GM12878 (cell line): ENCODE results near the gene CELSR2.

Experiments
- BHLHE40 ChIP-seq, 2 experiments: fragments of 450-650 bp in 1 of 2; IDR thresholded peaks; 2 replicates each; pipeline ENCODE4 v1.6.1; 2011 to 2017; ENCODE audit warnings: low read depth in 2 of 2, borderline replicate concordance in 1 of 2, improper control_type of control experiment in 1 of 2, low read length in 1 of 2, mild to moderate bottlenecking in 1 of 2
- BRCA1 ChIP-seq: IDR thresholded peaks from 2 replicates; pipeline ENCODE4 v1.6.1; 2011; ENCODE audit warnings: low read depth, low read length, improper control_type of control experiment
- CBFB ChIP-seq: IDR thresholded peaks from 2 replicates; pipeline ENCODE4 v1.6.1; 2016; ENCODE audit warnings: antibody characterized with exemption, low read depth
- HCFC1 ChIP-seq: fragments of 150-350 bp; IDR thresholded peaks from 2 replicates; pipeline ENCODE4 v1.6.1; 2014; ENCODE audit warnings: low read length
- JUNB ChIP-seq: IDR thresholded peaks from 2 replicates; pipeline ENCODE4 v1.6.1; 2016; ENCODE audit warnings: antibody characterized with exemption, mild to moderate bottlenecking
- MTA2 ChIP-seq: fragments of 450-650 bp; IDR thresholded peaks from 2 replicates; pipeline ENCODE4 v1.6.1; 2016; ENCODE audit warnings: low read depth, mild to moderate bottlenecking, moderate library complexity
- POLR2A ChIP-seq: IDR thresholded peaks from 2 replicates; pipeline ENCODE4 v1.6.1; 2011; ENCODE audit warnings: low read depth, mild to moderate bottlenecking, low read length
- RFX5 ChIP-seq: IDR thresholded peaks from 2 replicates; pipeline ENCODE4 v1.6.1; 2011; ENCODE audit warnings: low read depth, low read length, improper control_type of control experiment
- SMC3 ChIP-seq: IDR thresholded peaks from 2 replicates; pipeline ENCODE4 v1.6.1; 2011; ENCODE audit warnings: low read length, improper control_type of control experiment, borderline replicate concordance
- TF ChIP-seq, protein P1 (sequence below), 3 experiments: IDR thresholded peaks in 2 of 3; conservative IDR thresholded peaks in 1 of 3; 2 replicates each; pipeline ENCODE4 v1.5.1; 2011; ENCODE audit warnings: low read depth in 3 of 3, low read length in 3 of 3, mild to moderate bottlenecking in 3 of 3, control low read depth in 2 of 3, moderate library complexity in 2 of 3, inconsistent platforms in 1 of 3, mixed read lengths in 1 of 3; ENCODE audit not compliant: control insufficient read depth in 2 of 3, insufficient read depth in 1 of 3; ENCODE audit errors: extremely low read depth in 1 of 3
- TF ChIP-seq, protein P2 (sequence below): IDR thresholded peaks from 2 replicates; pipeline ENCODE4 v1.6.1; 2012; ENCODE audit warnings: mild to moderate bottlenecking, low read depth, low read length

DNA sequence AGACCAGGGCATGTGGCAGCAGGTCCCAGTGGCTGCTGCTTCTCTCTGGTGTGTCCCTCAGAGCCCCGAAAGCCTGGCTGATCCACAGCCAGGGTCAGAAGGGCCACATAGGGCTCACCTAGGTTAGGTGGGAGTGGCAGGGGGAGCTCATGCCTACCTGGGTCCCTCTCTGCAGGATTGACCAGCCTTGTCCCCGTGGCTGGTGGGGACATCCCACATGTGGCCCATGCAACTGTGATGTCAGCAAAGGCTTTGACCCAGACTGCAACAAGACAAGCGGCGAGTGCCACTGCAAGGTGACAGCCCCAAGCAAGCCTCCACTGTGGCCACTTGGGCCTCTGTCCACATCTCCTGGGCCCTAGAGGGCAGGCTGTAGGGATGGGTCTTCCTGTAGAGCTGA lies 15.7 kb downstream of the CELSR2 start:
- no peak for TF ChIP-seq MTA2
- no peak for TF ChIP-seq JUNB
- TF ChIP-seq, protein P1, sequence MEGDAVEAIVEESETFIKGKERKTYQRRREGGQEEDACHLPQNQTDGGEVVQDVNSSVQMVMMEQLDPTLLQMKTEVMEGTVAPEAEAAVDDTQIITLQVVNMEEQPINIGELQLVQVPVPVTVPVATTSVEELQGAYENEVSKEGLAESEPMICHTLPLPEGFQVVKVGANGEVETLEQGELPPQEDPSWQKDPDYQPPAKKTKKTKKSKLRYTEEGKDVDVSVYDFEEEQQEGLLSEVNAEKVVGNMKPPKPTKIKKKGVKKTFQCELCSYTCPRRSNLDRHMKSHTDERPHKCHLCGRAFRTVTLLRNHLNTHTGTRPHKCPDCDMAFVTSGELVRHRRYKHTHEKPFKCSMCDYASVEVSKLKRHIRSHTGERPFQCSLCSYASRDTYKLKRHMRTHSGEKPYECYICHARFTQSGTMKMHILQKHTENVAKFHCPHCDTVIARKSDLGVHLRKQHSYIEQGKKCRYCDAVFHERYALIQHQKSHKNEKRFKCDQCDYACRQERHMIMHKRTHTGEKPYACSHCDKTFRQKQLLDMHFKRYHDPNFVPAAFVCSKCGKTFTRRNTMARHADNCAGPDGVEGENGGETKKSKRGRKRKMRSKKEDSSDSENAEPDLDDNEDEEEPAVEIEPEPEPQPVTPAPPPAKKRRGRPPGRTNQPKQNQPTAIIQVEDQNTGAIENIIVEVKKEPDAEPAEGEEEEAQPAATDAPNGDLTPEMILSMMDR (IDR thresholded peaks at IDR 0.05 in 2 of 3, conservative IDR thresholded peaks at IDR 0.05 in 1 of 3; ENCODE audit: control insufficient read depth in 2 of 3, extremely low read depth in 1 of 3, insufficient read depth in 1 of 3, low read depth in 3 of 3, low read length in 3 of 3): no peak
- TF ChIP-seq, protein P2, sequence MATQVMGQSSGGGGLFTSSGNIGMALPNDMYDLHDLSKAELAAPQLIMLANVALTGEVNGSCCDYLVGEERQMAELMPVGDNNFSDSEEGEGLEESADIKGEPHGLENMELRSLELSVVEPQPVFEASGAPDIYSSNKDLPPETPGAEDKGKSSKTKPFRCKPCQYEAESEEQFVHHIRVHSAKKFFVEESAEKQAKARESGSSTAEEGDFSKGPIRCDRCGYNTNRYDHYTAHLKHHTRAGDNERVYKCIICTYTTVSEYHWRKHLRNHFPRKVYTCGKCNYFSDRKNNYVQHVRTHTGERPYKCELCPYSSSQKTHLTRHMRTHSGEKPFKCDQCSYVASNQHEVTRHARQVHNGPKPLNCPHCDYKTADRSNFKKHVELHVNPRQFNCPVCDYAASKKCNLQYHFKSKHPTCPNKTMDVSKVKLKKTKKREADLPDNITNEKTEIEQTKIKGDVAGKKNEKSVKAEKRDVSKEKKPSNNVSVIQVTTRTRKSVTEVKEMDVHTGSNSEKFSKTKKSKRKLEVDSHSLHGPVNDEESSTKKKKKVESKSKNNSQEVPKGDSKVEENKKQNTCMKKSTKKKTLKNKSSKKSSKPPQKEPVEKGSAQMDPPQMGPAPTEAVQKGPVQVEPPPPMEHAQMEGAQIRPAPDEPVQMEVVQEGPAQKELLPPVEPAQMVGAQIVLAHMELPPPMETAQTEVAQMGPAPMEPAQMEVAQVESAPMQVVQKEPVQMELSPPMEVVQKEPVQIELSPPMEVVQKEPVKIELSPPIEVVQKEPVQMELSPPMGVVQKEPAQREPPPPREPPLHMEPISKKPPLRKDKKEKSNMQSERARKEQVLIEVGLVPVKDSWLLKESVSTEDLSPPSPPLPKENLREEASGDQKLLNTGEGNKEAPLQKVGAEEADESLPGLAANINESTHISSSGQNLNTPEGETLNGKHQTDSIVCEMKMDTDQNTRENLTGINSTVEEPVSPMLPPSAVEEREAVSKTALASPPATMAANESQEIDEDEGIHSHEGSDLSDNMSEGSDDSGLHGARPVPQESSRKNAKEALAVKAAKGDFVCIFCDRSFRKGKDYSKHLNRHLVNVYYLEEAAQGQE: no peak
- TF ChIP-seq POLR2A: no peak
- no peak for TF ChIP-seq CBFB
- no peak for TF ChIP-seq HCFC1
- no peak for TF ChIP-seq BRCA1
- TF ChIP-seq SMC3: no peak
- TF ChIP-seq RFX5: no peak
- no peak for TF ChIP-seq BHLHE40 (IDR thresholded peaks at IDR 0.05; ENCODE audit: borderline replicate concordance in 1 of 2, low read depth in 2 of 2, low read length in 1 of 2)
